Renal cortex interstitium (tissue), 11 donors: ENCODE data around the gene MYADML2. TPM values are rescaled to one million over a fixed set of nuclear protein-coding genes. Genes with fewer than 3 reads are reported as not detected.

Experiments used
- DNase-seq, 11 donors: peaks; one replicate each; pipeline ENCODE4 v3.0.0-alpha.2; 2013; ENCODE audit warnings: low read depth in 9 of 11, low spot score in 4 of 11; ENCODE audit errors: extremely low read depth in 1 of 11
- polyA plus RNA-seq, 3 donors: library from polyadenylated mRNA; unstranded; fragments of 120-200 nt; gene quantifications; one replicate each; pipeline ENCODE4 v1.2.1, GENCODE V29; 2013; ENCODE audit not compliant: insufficient read length in 3 of 3

The MYADML2 gene
- polyA plus RNA-seq, 3 donors, result 0.10 to 0.30 (median 0.14) TPM

- DNase-seq, result no peak
These were observed 3.5 kb upstream of the MYADML2 start for GRCh38 chr17:81950501-81950900.

GRCh38 chr17:81948635-81949378, 1.8 kb upstream of the MYADML2 start:
- no peak for DNase-seq

GRCh38 chr17:81944858-81945257, 2.2 kb downstream of the MYADML2 start:
- DNase-seq, result no peak

- DNase-seq, result no peak
These were observed 4.9 kb downstream of the MYADML2 start for GRCh38 chr17:81942167-81942553.

- DNase-seq, result no peak
These were observed 5.4 kb downstream of the MYADML2 start for GRCh38 chr17:81941484-81942166.

- DNase-seq, result no peak
These were observed 6.2 kb downstream of the MYADML2 start for GRCh38 chr17:81940538-81941483.

- no peak for DNase-seq
These were observed 7.1 kb downstream of the MYADML2 start for GRCh38 chr17:81939881-81940385.

GRCh38 chr17:81939218-81939617, 7.8 kb downstream of the MYADML2 start:
- DNase-seq, result no peak

- no peak for DNase-seq
These were observed 11.3 kb downstream of the MYADML2 start for GRCh38 chr17:81935709-81936084.

- no peak for DNase-seq
These were observed 12.0 kb downstream of the MYADML2 start for GRCh38 chr17:81934850-81935708.

GRCh38 chr17:81934098-81934757, 12.8 kb downstream of the MYADML2 start:
- no peak for DNase-seq

GRCh38 chr17:81933178-81933699, 13.8 kb downstream of the MYADML2 start:
- no peak for DNase-seq

GRCh38 chr17:81932333-81932983, 14.6 kb downstream of the MYADML2 start:
- DNase-seq, result no peak

- no peak for DNase-seq
These were observed 15.3 kb downstream of the MYADML2 start for GRCh38 chr17:81931557-81932332.

- no peak for DNase-seq
These were observed 15.9 kb downstream of the MYADML2 start for GRCh38 chr17:81931189-81931556.
